Central memory CD8-positive, alpha-beta T cell (primary cell): ENCODE data around the gene TPPP3.
A peak's percentile ranks its signal among the peaks of the same experiment; 100 is the strongest.

Experiments used
- ATAC-seq: fragments of 150-1000 bp; cut with Tn5 transposase; replicated peaks from 2 replicates; pipeline ENCODE4 v1.10.0; 2022; ENCODE audit warnings: mild to moderate bottlenecking, moderate FRiP score, moderate number of reproducible peaks; ENCODE audit not compliant: poor library complexity, severe bottlenecking; ENCODE audit errors: extremely low read depth
- DNase-seq, 2 donors: peaks; one replicate each; pipeline ENCODE4 v3.0.0; 2021; ENCODE audit warnings: low spot score in 2 of 2
- H3K27ac Mint-ChIP-seq: one replicate; pipeline ENCODE4 v1.8.0; 2022; ENCODE audit warnings: low read depth, mild to moderate bottlenecking, moderate library complexity, mixed read lengths
- H3K27me3 Mint-ChIP-seq: one replicate; pipeline ENCODE4 v1.8.0; 2022; ENCODE audit warnings: mixed read lengths
- H3K36me3 Mint-ChIP-seq: one replicate; pipeline ENCODE4 v1.8.0; 2022; ENCODE audit warnings: mild to moderate bottlenecking, moderate library complexity, mixed read lengths; ENCODE audit not compliant: insufficient read depth
- H3K4me1 Mint-ChIP-seq: one replicate; pipeline ENCODE4 v1.8.0; 2022; ENCODE audit warnings: mixed read lengths
- H3K4me3 Mint-ChIP-seq: one replicate; pipeline ENCODE4 v1.8.0; 2022; ENCODE audit warnings: mild to moderate bottlenecking, moderate library complexity, mixed read lengths
- H3K9me3 Mint-ChIP-seq: one replicate; pipeline ENCODE4 v1.8.0; 2022; ENCODE audit warnings: mixed read lengths

The TPPP3 gene

GRCh38 chr16:67407788-67408452 lies 14.6 kb upstream of the TPPP3 start:
- Mint-ChIP-seq H3K9me3 (no peaks in the 10 kb centered on the region), H3K36me3 (no peaks in the 10 kb centered on the region), H3K4me1 (no peaks in the 10 kb centered on the region), H3K27ac (no peak overlapping the region), H3K4me3 (no peak overlapping the region), H3K27me3 (peaks cover 20% of the 10 kb centered on the region)
- ATAC-seq (no peak), DNase-seq (no peak)

DNA sequence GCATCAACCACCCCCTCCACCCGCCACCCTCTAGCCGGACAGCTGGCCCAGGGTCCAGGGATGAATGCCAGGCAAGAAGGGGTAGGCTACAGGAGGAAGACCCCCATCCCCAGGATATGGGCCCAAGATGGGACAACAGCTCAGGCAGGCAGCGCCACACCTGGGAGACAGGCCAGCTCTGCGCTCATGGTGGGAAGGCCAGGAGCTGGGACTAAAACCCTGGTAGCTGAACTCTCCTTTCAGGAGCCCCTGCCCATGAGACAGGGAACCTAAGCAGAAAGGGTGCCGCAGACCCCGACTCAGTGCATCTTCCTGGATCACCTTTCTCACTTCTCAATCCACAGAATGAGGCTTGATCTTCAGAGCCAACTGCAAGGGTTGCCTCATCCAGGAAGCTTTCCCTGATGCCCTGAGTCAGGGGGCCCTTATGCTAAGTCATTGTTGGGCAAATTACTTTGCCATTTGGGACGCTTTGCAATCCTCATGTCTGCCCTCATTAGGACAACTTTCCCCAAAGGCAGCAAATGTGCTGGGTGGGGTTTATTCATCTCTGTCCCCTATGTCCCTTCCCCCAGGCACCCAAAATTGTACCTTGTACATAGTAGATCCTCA lies 14.0 kb upstream of the TPPP3 start:
- ATAC-seq, result no peak
- H3K27ac Mint-ChIP-seq, result no peak overlapping the region
- H3K4me3 Mint-ChIP-seq, result no peak overlapping the region
- peaks cover 25% of the 10 kb centered on the region for H3K27me3 Mint-ChIP-seq
- DNase-seq, result no peak
- H3K36me3 Mint-ChIP-seq, result no peaks in the 10 kb centered on the region
- H3K9me3 Mint-ChIP-seq, result no peaks in the 10 kb centered on the region
- H3K4me1 Mint-ChIP-seq, result no peaks in the 10 kb centered on the region

GRCh38 chr16:67406111-67406971 lies 13.0 kb upstream of the TPPP3 start:
- no peak for DNase-seq
- H3K36me3 Mint-ChIP-seq, result no peaks in the 10 kb centered on the region

GRCh38 chr16:67405336-67405735 lies 12.0 kb upstream of the TPPP3 start:
- Mint-ChIP-seq H3K27ac (no peak overlapping the region), H3K27me3 (peaks cover 25% of the 10 kb centered on the region), H3K36me3 (no peaks in the 10 kb centered on the region), H3K9me3 (no peaks in the 10 kb centered on the region), H3K4me1 (no peaks in the 10 kb centered on the region), H3K4me3 (no peak overlapping the region)
- ATAC-seq, result no peak
- DNase-seq, result no peak

More at GRCh38 chr16:67406111-67406971, 13.0 kb upstream of the TPPP3 start:
- H3K9me3 Mint-ChIP-seq, result no peaks in the 10 kb centered on the region
- H3K27ac Mint-ChIP-seq, result no peak overlapping the region
- no peaks in the 10 kb centered on the region for H3K4me1 Mint-ChIP-seq
- no peak overlapping the region for H3K4me3 Mint-ChIP-seq
- no peak for ATAC-seq
- H3K27me3 Mint-ChIP-seq, result peaks cover 25% of the 10 kb centered on the region

GRCh38 chr16:67404740-67405226 lies 11.5 kb upstream of the TPPP3 start:
- no peak for DNase-seq
- Mint-ChIP-seq H3K9me3 (no peaks in the 10 kb centered on the region), H3K4me1 (no peaks in the 10 kb centered on the region), H3K36me3 (no peaks in the 10 kb centered on the region), H3K27me3 (peaks cover 25% of the 10 kb centered on the region), H3K27ac (no peak overlapping the region), H3K4me3 (no peak overlapping the region)
- ATAC-seq, result no peak

DNA sequence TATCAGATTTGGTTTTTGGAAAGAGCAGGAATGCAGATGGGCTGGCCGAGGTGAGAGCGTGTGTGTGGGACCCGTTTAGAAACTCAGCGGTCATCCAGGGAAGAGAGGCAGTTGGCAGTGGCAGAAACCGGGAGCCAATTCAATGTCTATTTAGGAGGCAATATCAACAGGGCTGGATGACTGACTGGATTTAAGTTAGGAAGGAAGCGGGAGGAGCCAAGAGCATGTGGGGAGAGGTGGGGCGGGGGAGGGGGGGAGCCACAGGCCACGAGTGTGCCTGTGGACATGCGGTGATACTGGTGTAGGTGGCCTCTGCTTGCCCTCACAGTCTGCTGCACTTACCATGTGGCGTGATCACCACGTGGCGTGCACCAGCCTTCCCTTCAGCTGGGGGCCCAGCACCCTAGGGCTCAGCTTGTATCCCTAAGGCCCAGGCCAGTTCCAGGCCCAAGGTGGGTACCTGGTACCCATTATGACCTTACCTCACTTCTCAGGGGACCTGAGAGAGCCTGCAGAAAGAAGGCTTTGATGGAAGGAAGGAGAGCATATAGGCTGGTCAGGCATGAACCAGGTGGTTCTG lies 10.8 kb upstream of the TPPP3 start:
- H3K27me3 Mint-ChIP-seq, result peaks cover 18% of the 10 kb centered on the region
- no peak overlapping the region for H3K27ac Mint-ChIP-seq
- no peak overlapping the region for H3K4me3 Mint-ChIP-seq
- no peak for ATAC-seq
- no peak for DNase-seq
- no peaks in the 10 kb centered on the region for H3K9me3 Mint-ChIP-seq
- no peaks in the 10 kb centered on the region for H3K36me3 Mint-ChIP-seq
- no peaks in the 10 kb centered on the region for H3K4me1 Mint-ChIP-seq

DNA sequence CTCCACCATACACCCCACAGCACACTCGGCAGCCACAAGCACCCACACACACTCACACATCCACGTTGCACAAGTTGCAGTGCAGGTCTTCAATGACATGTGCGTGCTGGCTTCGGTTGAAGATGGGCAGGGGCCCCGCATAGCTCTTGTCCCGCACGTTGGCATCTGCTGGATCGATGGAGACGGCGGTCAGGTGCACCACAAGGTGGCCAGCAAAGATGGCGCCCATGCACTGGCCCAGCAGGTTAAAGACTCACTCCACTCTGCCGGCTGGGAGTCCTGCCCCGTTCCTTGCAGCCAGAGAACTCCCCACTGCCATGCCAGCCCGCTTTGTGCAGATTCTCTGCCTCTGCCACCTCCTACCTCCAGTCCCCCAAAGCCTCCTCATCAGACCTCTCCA lies 7.6 kb upstream of the TPPP3 start:
- Mint-ChIP-seq H3K4me1 (no peaks in the 10 kb centered on the region), H3K36me3 (no peaks in the 10 kb centered on the region), H3K27me3 (peaks cover 15% of the 10 kb centered on the region)

DNA sequence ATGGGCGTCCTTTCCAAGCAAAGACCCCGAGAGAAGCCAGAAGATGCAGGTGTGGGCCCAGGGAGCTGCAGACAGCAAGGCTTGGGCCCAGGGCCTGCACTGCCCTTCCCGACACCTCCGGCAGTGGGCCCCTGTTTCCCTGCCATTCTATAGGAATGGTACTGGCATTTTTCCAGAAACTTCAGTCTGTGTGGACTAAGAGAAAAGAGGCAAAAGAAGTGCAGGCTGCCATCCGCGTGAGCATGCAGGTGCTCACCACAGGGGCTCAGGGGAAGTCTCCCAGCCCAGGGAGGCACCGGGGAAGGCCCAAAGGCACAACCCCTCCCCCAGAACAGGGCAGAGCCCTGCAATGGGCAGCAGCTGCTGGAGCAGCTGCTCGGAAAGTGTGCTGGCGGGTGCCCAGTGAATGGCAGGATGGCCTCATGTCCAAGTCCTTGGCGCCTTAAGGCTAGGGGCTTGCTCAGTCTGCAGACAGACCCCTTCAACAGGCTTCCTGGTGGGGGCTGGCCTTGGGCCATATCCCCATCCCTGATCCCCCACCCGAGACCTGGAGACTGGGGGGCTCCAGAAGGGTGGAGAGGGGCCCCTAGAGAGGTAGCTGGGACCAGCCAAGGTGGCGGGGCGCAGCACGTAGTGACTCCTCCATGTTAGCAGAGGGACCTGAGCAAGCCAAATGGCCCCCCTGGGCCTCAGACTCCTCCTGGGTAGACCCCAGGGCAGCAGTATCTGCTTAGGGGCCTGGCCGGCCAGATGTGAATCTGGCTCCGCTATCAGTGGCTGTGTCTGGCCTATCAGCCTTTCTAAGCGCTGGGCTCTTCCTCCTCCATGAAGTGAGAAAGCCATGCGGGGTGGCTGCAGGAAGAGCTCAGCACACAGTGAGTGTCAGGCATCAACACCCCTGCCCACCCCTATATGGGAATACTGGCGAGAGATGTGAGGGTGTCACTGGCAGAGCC lies 6.7 kb upstream of the TPPP3 start:
- ATAC-seq, result no peak
- Mint-ChIP-seq H3K27me3 (peaks cover 15% of the 10 kb centered on the region), H3K27ac (no peak overlapping the region), H3K9me3 (no peaks in the 10 kb centered on the region), H3K4me3 (no peak overlapping the region), H3K36me3 (no peaks in the 10 kb centered on the region), H3K4me1 (no peaks in the 10 kb centered on the region)
- DNase-seq, result no peak

More for the DNA sequence above, 7.6 kb upstream of the TPPP3 start:
- no peak overlapping the region for H3K4me3 Mint-ChIP-seq
- ATAC-seq (no peak), DNase-seq (no peak)
- no peak overlapping the region for H3K27ac Mint-ChIP-seq
- H3K9me3 Mint-ChIP-seq, result no peaks in the 10 kb centered on the region

GRCh38 chr16:67399218-67399733 lies 6.0 kb upstream of the TPPP3 start:
- Mint-ChIP-seq H3K27me3 (peaks cover 19% of the 10 kb centered on the region), H3K36me3 (no peaks in the 10 kb centered on the region), H3K27ac (no peak overlapping the region), H3K9me3 (no peaks in the 10 kb centered on the region), H3K4me1 (peaks cover 2% of the 10 kb centered on the region), H3K4me3 (no peak overlapping the region)
- no peak for DNase-seq
- ATAC-seq, result peak; percentile 60

DNA sequence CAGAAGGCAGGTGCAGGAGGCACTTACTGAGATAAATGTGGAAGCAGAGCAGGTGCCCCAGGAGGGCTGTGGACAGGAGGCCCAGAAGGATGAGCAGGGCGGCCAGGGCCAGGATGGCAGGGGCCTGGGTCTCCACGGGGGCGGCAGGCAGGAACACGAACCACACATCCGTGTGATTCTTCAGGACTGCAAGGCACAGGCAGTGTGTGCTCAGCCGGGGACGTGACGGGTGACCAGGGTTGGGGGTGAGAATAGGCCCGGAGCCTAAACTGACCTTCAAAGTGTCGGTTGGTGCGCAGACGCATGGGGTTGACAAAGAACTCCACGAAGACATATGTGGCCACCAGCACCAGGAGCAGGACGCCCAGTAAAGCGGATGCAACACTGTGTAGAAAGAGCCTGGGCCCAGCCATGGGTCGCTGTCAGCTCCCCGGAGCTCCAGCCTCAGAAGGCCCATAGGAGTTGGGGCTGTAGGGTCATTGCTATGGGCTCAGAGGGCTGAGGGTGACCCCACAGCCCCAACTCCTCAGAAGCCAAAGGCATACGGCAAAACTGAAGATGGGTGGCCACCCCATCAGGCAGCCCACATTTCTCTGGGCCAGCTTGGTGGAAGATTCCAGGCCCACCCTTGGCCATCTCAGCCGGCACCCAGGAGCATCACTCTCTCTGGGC lies 5.4 kb upstream of the TPPP3 start:
- no peak overlapping the region for H3K27ac Mint-ChIP-seq
- ATAC-seq (no peak), DNase-seq (no peak)
- peaks cover 3% of the 10 kb centered on the region for H3K36me3 Mint-ChIP-seq
- no peak overlapping the region for H3K4me3 Mint-ChIP-seq
- H3K4me1 Mint-ChIP-seq, result peaks cover 8% of the 10 kb centered on the region
- no peaks in the 10 kb centered on the region for H3K9me3 Mint-ChIP-seq
- peaks cover 22% of the 10 kb centered on the region for H3K27me3 Mint-ChIP-seq

- DNase-seq (no peak), ATAC-seq (no peak)
- H3K4me1 Mint-ChIP-seq, result peaks cover 10% of the 10 kb centered on the region
- H3K27ac Mint-ChIP-seq, result no peak overlapping the region
- H3K27me3 Mint-ChIP-seq, result peaks cover 17% of the 10 kb centered on the region
- no peak overlapping the region for H3K4me3 Mint-ChIP-seq
- H3K36me3 Mint-ChIP-seq, result peaks cover 3% of the 10 kb centered on the region
- no peaks in the 10 kb centered on the region for H3K9me3 Mint-ChIP-seq
Measured at GRCh38 chr16:67397812-67398545, 4.7 kb upstream of the TPPP3 start.
